ENCODE data around the gene OR10H5. TPM values are rescaled to one million over a fixed set of nuclear protein-coding genes. Genes with fewer than 3 reads are reported as not detected.

The OR10H5 gene
- total RNA-seq, 2 experiments from 2014 or later: not detected

- Histone ChIP-seq H2AFZ (ENCODE audit: low read length) (no peak within 1 kb of the TSS), H3K4me3 (ENCODE audit: low read depth, low read length, poor library complexity, severe bottlenecking) (no peak within 1 kb of the TSS), H3K9me2 (ENCODE audit: insufficient read depth, low read length) (no peaks in the 10 kb centered on the region), H3K9me3 (ENCODE audit: low read length) (no peaks in the 10 kb centered on the region), H3K4me2 (ENCODE audit: low read length) (no peak within 1 kb of the TSS), H3K36me3 (ENCODE audit: insufficient read depth, low read length) (no peaks in the 10 kb centered on the region), H4K20me1 (ENCODE audit: insufficient read depth, low read length) (no peaks in the 10 kb centered on the region), H3K4me1 (ENCODE audit: insufficient read depth, low read length, poor library complexity, severe bottlenecking) (peaks cover 3% of the 10 kb centered on the region), H3K27ac (ENCODE audit: low read depth, low read length, poor library complexity, severe bottlenecking) (no peak within 1 kb of the TSS), H3K79me2 (ENCODE audit: insufficient read depth, low read depth, low read length) (no peaks in the 10 kb centered on the region)
- CTCF ChIA-PET (ENCODE audit: unreplicated experiment): interaction anchor here (1.0 kb wide), 1 partner anchor 149 kb away, joined by 3 read pairs; no protein-coding TSS in a partner anchor
- no peak for TF ChIP-seq EZH2phosphoT487 (IDR thresholded peaks at IDR 0.05; ENCODE audit: borderline replicate concordance, low read depth, low read length)
- no peak for TF ChIP-seq CTCF (conservative IDR thresholded peaks at IDR 0.05; ENCODE audit: low read length)
- intact Hi-C loops (cut with micrococcal nuclease; ENCODE audit: unreplicated experiment): no loop called here
- POLR2A ChIA-PET: no interaction called here
- BruUV-seq (replicated peaks): no TSS peak
- no peak for DNase-seq (ENCODE audit: low spot score)
Observed at GRCh38 chr19:15815306-15815705, 27.8 kb downstream of the OR10H5 start, which contains the start of gene OR10H1. Gene OR10H1 (minus strand): TSS chr19:15815664. CDS start chr19:15808037, 7,627 bp downstream.

GRCh38 chr19:15820646-15821045 lies 33.2 kb downstream of the OR10H5 start:
- Histone ChIP-seq H3K36me3 (ENCODE audit: insufficient read depth, low read length) (no peaks in the 10 kb centered on the region), H3K9me3 (ENCODE audit: low read length) (no peaks in the 10 kb centered on the region), H3K9me2 (ENCODE audit: insufficient read depth, low read length) (no peaks in the 10 kb centered on the region), H3K4me1 (ENCODE audit: insufficient read depth, low read length, poor library complexity, severe bottlenecking) (no peaks in the 10 kb centered on the region), H3K4me2 (ENCODE audit: low read length) (no peak overlapping the region), H2AFZ (ENCODE audit: low read length) (no peak overlapping the region), H3K27ac (ENCODE audit: low read depth, low read length, poor library complexity, severe bottlenecking) (no peak overlapping the region), H3K79me2 (ENCODE audit: insufficient read depth, low read depth, low read length) (no peaks in the 10 kb centered on the region), H4K20me1 (ENCODE audit: insufficient read depth, low read length) (no peaks in the 10 kb centered on the region), H3K4me3 (ENCODE audit: low read depth, low read length, poor library complexity, severe bottlenecking) (no peak overlapping the region)
- intact Hi-C loops (cut with micrococcal nuclease; ENCODE audit: unreplicated experiment): no loop called here
- DNase-seq (ENCODE audit: low spot score): no peak
- BruUV-seq (replicated peaks): no TSS peak
- ChIA-PET POLR2A (interaction anchor here (0.6 kb wide), 1 partner anchor 919 kb away, joined by 6 read pairs; no protein-coding TSS in a partner anchor), CTCF (ENCODE audit: unreplicated experiment) (no interaction called here)
- TF ChIP-seq CTCF (conservative IDR thresholded peaks at IDR 0.05; ENCODE audit: low read length) (no peak), EZH2phosphoT487 (IDR thresholded peaks at IDR 0.05; ENCODE audit: borderline replicate concordance, low read depth, low read length) (no peak)

GRCh38 chr19:15825753-15826152 lies 38.3 kb downstream of the OR10H5 start:
- H3K4me3 ChIP-seq (ENCODE audit: low read depth, low read length, poor library complexity, severe bottlenecking): no peak overlapping the region
- H2AFZ ChIP-seq (ENCODE audit: low read length): no peak overlapping the region
- ChIA-PET POLR2A (interaction anchor here (0.6 to 2.4 kb wide), 4 partner anchors 11 to 728 kb away, joined by 3 to 7 read pairs (median 4); no protein-coding TSS in a partner anchor), CTCF (ENCODE audit: unreplicated experiment) (no interaction called here)
- no TSS peak for BruUV-seq (replicated peaks)
- H3K9me3 ChIP-seq (ENCODE audit: low read length): no peaks in the 10 kb centered on the region
- H3K27ac ChIP-seq (ENCODE audit: low read depth, low read length, poor library complexity, severe bottlenecking): no peak overlapping the region
- no peaks in the 10 kb centered on the region for H3K79me2 ChIP-seq (ENCODE audit: insufficient read depth, low read depth, low read length)
- no peak for TF ChIP-seq CTCF (conservative IDR thresholded peaks at IDR 0.05; ENCODE audit: low read length)
- no peak for TF ChIP-seq EZH2phosphoT487 (IDR thresholded peaks at IDR 0.05; ENCODE audit: borderline replicate concordance, low read depth, low read length)
- intact Hi-C loops (cut with micrococcal nuclease; ENCODE audit: unreplicated experiment): no loop called here
- no peaks in the 10 kb centered on the region for H3K9me2 ChIP-seq (ENCODE audit: insufficient read depth, low read length)
- no peak overlapping the region for H3K4me2 ChIP-seq (ENCODE audit: low read length)
- DNase-seq (ENCODE audit: low spot score): no peak
- no peaks in the 10 kb centered on the region for H3K36me3 ChIP-seq (ENCODE audit: insufficient read depth, low read length)
- H3K4me1 ChIP-seq (ENCODE audit: insufficient read depth, low read length, poor library complexity, severe bottlenecking): no peaks in the 10 kb centered on the region
- H4K20me1 ChIP-seq (ENCODE audit: insufficient read depth, low read length): no peaks in the 10 kb centered on the region

All from OCI-LY7 (cell line).